ENCODE measurements around the gene SALL3.

Gene SALL3

DNA sequence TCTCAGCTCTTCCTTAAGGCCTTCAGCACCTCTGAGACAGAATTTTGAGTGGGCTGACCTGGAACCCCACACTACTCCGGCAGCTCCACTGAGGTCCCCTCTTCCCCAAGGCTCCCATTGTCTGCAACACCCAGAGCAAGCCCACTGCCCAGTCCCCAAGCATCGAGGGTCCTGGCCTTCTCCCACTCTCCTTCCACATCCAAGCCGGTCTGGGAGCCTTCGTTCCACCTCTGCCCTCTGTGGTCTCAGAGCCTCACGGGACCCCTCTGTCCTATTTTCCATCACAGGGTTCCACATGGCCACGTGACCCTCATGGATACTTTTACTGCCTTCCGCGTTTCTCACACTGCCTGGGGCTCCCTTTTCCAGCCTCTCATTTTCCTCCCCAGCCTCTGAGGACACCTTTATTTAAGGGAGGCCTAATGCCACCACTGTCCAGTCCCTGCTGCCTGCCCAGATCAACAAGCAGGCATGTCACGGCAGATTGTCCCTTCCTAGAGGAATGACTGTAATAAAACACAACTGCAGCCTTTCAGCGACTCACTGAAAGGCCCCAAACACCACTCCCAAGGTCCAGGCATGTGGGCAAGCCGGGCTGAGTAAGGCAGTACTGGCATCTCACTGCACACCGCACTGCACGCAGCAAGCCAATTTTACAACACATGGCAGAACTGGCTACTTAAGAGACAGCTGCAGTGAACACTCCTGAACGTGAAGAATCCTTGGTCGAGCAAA lies 7.9 kb upstream of the SALL3 start:
- H2AFZ ChIP-seq (ENCODE audit: low read length), result no peak overlapping the region
- H2AK5ac ChIP-seq (ENCODE audit: low read depth, low read length), result no peak overlapping the region
- peak overlapping the region; percentile 76 for H3K18ac ChIP-seq (ENCODE audit: low read length)
- H2BK120ac ChIP-seq (ENCODE audit: low read depth, low read length), result no peak overlapping the region
- no peak for DNase-seq (ENCODE audit: low spot score)
- no peak overlapping the region for H3K4me2 ChIP-seq (ENCODE audit: insufficient read depth, low read length, poor library complexity, severe bottlenecking)
- peaks cover 0 to 6% of the 10 kb centered on the region in 2 donors for H3K4me1 ChIP-seq (ENCODE audit: control insufficient read depth in 2 of 2, insufficient read depth in 1 of 2, low read depth in 1 of 2, low read length in 2 of 2)
- no CpG with 5 or more reads among the region's 15 CpGs for WGBS, 2 donors (ENCODE audit: extremely low coverage in 2 of 2, insufficient read length in 2 of 2, insufficient replicate concordance in 1 of 2)
- no peak overlapping the region for H2BK5ac ChIP-seq (ENCODE audit: low read length)
- H3K27me3 ChIP-seq (ENCODE audit: control insufficient read depth in 3 of 3, insufficient read depth in 3 of 3, low read depth in 1 of 3, low read length in 3 of 3), result peaks cover 28 to 89% (median 54%) of the 10 kb centered on the region in 3 experiments
- H3K14ac ChIP-seq (ENCODE audit: low read length), result peak overlapping the region; percentile 21
- H3K23ac ChIP-seq (ENCODE audit: low read depth, low read length, poor library complexity), result no peak overlapping the region
- peaks cover 3% of the 10 kb centered on the region for H3K79me1 ChIP-seq (ENCODE audit: low read depth, low read length)
- no peak overlapping the region for H3K9ac ChIP-seq (ENCODE audit: low read depth, low read length, poor library complexity)
- H3K9me3 ChIP-seq (replicated peaks in 1 of 2; ENCODE audit: control insufficient read depth in 2 of 2, insufficient read depth in 1 of 2, low read depth in 1 of 2, low read length in 2 of 2), result peaks cover 0 to 4% of the 10 kb centered on the region in 2 donors
- no peak overlapping the region for H2BK12ac ChIP-seq (ENCODE audit: low read length)
- no peaks in the 10 kb centered on the region for H3K36me3 ChIP-seq (replicated peaks in 1 of 2; ENCODE audit: control insufficient read depth in 2 of 2, insufficient read depth in 2 of 2, low read length in 2 of 2)
- no peak overlapping the region for H3K27ac ChIP-seq (replicated peaks; ENCODE audit: low read length)
- H4K8ac ChIP-seq (ENCODE audit: low read depth, low read length), result no peak overlapping the region
- no peak overlapping the region for H3K4ac ChIP-seq (ENCODE audit: low read length)
- H2BK15ac ChIP-seq (ENCODE audit: low read length), result no peak overlapping the region
- H3K4me3 ChIP-seq (ENCODE audit: low read length in 2 of 2), result no peak overlapping the region
- H4K91ac ChIP-seq (ENCODE audit: low read depth, low read length, poor library complexity), result no peak overlapping the region

DNA sequence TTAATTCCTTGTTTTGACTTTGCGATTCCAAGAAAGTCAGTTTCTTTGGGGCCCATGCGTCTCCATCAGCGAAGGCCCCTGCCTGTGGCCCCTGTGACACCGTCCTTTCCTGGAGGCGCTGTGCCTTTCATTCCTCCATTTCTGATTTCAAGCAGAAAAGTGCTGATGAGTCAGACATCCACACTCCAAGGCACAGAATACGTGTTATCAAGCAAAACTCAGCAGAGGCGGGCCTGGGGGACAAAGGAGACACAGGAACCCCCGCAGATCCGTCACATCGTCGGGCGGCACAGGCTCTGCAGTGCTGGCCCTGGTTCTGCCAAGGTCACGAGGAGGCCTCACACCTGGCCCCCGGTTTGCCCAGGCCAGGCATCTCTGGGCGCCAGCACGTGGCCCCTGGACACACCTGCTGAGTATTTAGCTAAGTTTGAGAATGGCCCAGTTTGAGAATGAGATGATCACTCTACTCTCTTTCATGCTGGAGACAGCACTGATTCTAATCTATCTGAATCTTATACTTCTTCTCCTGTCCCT lies 7.2 kb upstream of the SALL3 start:
- H3K9me3 ChIP-seq (replicated peaks in 1 of 2; ENCODE audit: control insufficient read depth in 2 of 2, insufficient read depth in 1 of 2, low read depth in 1 of 2, low read length in 2 of 2), result peaks cover 0 to 4% of the 10 kb centered on the region in 2 donors
- H2BK120ac ChIP-seq (ENCODE audit: low read depth, low read length), result peak overlapping the region; percentile 22
- peaks cover 0 to 13% of the 10 kb centered on the region in 2 donors for H3K4me1 ChIP-seq (ENCODE audit: control insufficient read depth in 2 of 2, insufficient read depth in 1 of 2, low read depth in 1 of 2, low read length in 2 of 2)
- H4K8ac ChIP-seq (ENCODE audit: low read depth, low read length), result no peak overlapping the region
- no peak overlapping the region for H4K91ac ChIP-seq (ENCODE audit: low read depth, low read length, poor library complexity)
- no peak overlapping the region for H3K23ac ChIP-seq (ENCODE audit: low read depth, low read length, poor library complexity)
- no peak overlapping the region for H3K4me3 ChIP-seq (ENCODE audit: low read length in 2 of 2)
- peak overlapping the region; percentile 3 for H2BK15ac ChIP-seq (ENCODE audit: low read length)
- peaks cover 34 to 93% (median 62%) of the 10 kb centered on the region in 3 experiments for H3K27me3 ChIP-seq (ENCODE audit: control insufficient read depth in 3 of 3, insufficient read depth in 3 of 3, low read depth in 1 of 3, low read length in 3 of 3)
- no peak overlapping the region for H3K27ac ChIP-seq (replicated peaks; ENCODE audit: low read length)
- H2BK12ac ChIP-seq (ENCODE audit: low read length), result no peak overlapping the region
- WGBS, 2 donors (ENCODE audit: extremely low coverage in 2 of 2, insufficient read length in 2 of 2, insufficient replicate concordance in 1 of 2), result no CpG with 5 or more reads among the region's 16 CpGs
- no peak overlapping the region for H2AFZ ChIP-seq (ENCODE audit: low read length)
- no peak overlapping the region for H2BK5ac ChIP-seq (ENCODE audit: low read length)
- no peak overlapping the region for H2AK5ac ChIP-seq (ENCODE audit: low read depth, low read length)
- no peak overlapping the region for H3K4ac ChIP-seq (ENCODE audit: low read length)
- peaks cover 3% of the 10 kb centered on the region for H3K79me1 ChIP-seq (ENCODE audit: low read depth, low read length)
- H3K36me3 ChIP-seq (replicated peaks in 1 of 2; ENCODE audit: control insufficient read depth in 2 of 2, insufficient read depth in 2 of 2, low read length in 2 of 2), result no peaks in the 10 kb centered on the region
- no peak overlapping the region for H3K18ac ChIP-seq (ENCODE audit: low read length)
- no peak overlapping the region for H3K14ac ChIP-seq (ENCODE audit: low read length)
- no peak overlapping the region for H3K4me2 ChIP-seq (ENCODE audit: insufficient read depth, low read length, poor library complexity, severe bottlenecking)
- H3K9ac ChIP-seq (ENCODE audit: low read depth, low read length, poor library complexity), result no peak overlapping the region
- no peak for DNase-seq (ENCODE audit: low spot score)

GRCh38 chr18:78972930-78973331 lies 6.7 kb upstream of the SALL3 start:
- Histone ChIP-seq H4K8ac (ENCODE audit: low read depth, low read length) (no peak overlapping the region), H3K4me1 (ENCODE audit: control insufficient read depth in 2 of 2, insufficient read depth in 1 of 2, low read depth in 1 of 2, low read length in 2 of 2) (peaks cover 0 to 13% of the 10 kb centered on the region in 2 donors), H3K23ac (ENCODE audit: low read depth, low read length, poor library complexity) (peak overlapping the region; percentile 73), H2AK5ac (ENCODE audit: low read depth, low read length) (peak overlapping the region; percentile 70), H4K91ac (ENCODE audit: low read depth, low read length, poor library complexity) (no peak overlapping the region), H3K4me3 (ENCODE audit: low read length in 2 of 2) (peak overlapping the region in 1 of 2 donors; percentile 51), H3K36me3 (replicated peaks in 1 of 2; ENCODE audit: control insufficient read depth in 2 of 2, insufficient read depth in 2 of 2, low read length in 2 of 2) (no peaks in the 10 kb centered on the region), H3K79me1 (ENCODE audit: low read depth, low read length) (peaks cover 3% of the 10 kb centered on the region), H3K27ac (replicated peaks; ENCODE audit: low read length) (no peak overlapping the region), H2BK12ac (ENCODE audit: low read length) (peak overlapping the region; percentile 6), H2BK15ac (ENCODE audit: low read length) (peak overlapping the region; percentile 3), H3K14ac (ENCODE audit: low read length) (peak overlapping the region; percentile 89), H3K9me3 (replicated peaks in 1 of 2; ENCODE audit: control insufficient read depth in 2 of 2, insufficient read depth in 1 of 2, low read depth in 1 of 2, low read length in 2 of 2) (peaks cover 0 to 4% of the 10 kb centered on the region in 2 donors), H3K4me2 (ENCODE audit: insufficient read depth, low read length, poor library complexity, severe bottlenecking) (no peak overlapping the region), H3K18ac (ENCODE audit: low read length) (peak overlapping the region; percentile 95), H3K9ac (ENCODE audit: low read depth, low read length, poor library complexity) (no peak overlapping the region), H3K27me3 (ENCODE audit: control insufficient read depth in 3 of 3, insufficient read depth in 3 of 3, low read depth in 1 of 3, low read length in 3 of 3) (peaks cover 34 to 93% (median 66%) of the 10 kb centered on the region in 3 experiments), H2AFZ (ENCODE audit: low read length) (peak overlapping the region; percentile 35), H2BK120ac (ENCODE audit: low read depth, low read length) (peak overlapping the region; percentile 22), H3K4ac (ENCODE audit: low read length) (no peak overlapping the region), H2BK5ac (ENCODE audit: low read length) (peak overlapping the region; percentile 66)
- WGBS, 2 donors (ENCODE audit: extremely low coverage in 2 of 2, insufficient read length in 2 of 2, insufficient replicate concordance in 1 of 2), result no CpG with 5 or more reads among the region's 31 CpGs
- DNase-seq (ENCODE audit: low spot score), result no peak

DNA sequence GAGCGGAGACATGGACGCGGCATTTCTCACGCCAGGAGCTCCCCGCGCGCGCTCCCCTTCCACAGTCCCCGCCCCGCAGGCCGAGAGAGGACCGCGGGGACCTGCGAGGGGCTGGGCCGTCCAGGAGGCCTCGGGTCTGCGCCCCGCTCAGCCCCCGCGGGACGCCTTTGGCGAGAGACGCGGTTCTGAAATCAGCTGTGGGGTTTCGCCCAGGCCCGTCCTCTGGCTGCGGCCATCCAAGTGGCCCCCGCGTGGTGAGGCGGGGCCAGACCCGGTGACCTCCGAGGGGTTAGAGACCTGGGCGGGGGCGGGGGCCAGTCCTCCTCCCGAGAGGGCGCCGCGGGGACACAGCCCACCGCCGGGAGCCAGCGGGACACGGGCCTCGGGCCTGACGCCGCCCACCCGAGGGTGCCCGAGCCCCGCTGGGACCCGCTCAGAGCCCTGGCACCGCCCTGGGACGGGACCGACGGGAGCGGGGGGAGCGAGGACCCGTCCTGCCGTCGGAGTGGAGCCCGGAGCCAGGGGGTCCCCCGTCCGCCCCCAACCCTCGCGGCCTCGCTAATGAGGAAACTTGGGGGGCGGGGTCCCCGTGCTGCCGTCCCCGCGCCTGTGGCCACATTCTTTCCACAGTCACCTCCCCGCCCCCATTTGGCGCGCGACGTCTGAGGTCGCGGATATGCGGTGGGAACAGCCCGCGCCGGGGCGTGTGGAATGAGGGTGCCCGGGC lies 6.1 kb upstream of the SALL3 start:
- no CpG with 5 or more reads among the region's 82 CpGs for WGBS, 2 donors (ENCODE audit: extremely low coverage in 2 of 2, insufficient read length in 2 of 2, insufficient replicate concordance in 1 of 2)

More for the DNA sequence above, 6.1 kb upstream of the SALL3 start:
- Histone ChIP-seq H3K4me1 (ENCODE audit: control insufficient read depth in 2 of 2, insufficient read depth in 1 of 2, low read depth in 1 of 2, low read length in 2 of 2) (peaks cover 0 to 13% of the 10 kb centered on the region in 2 donors), H2BK15ac (ENCODE audit: low read length) (peak overlapping the region; percentile 49), H3K4ac (ENCODE audit: low read length) (no peak overlapping the region), H2BK5ac (ENCODE audit: low read length) (peak overlapping the region; percentile 66), H3K14ac (ENCODE audit: low read length) (peak overlapping the region; percentile 89), H4K8ac (ENCODE audit: low read depth, low read length) (no peak overlapping the region), H2AFZ (ENCODE audit: low read length) (peak overlapping the region; percentile 35), H2BK120ac (ENCODE audit: low read depth, low read length) (no peak overlapping the region), H3K27ac (replicated peaks; ENCODE audit: low read length) (no peak overlapping the region), H3K9ac (ENCODE audit: low read depth, low read length, poor library complexity) (peak overlapping the region; percentile 21), H3K27me3 (ENCODE audit: control insufficient read depth in 3 of 3, insufficient read depth in 3 of 3, low read depth in 1 of 3, low read length in 3 of 3) (peaks cover 34 to 96% (median 72%) of the 10 kb centered on the region in 3 experiments), H3K23ac (ENCODE audit: low read depth, low read length, poor library complexity) (peak overlapping the region; percentile 73), H2AK5ac (ENCODE audit: low read depth, low read length) (peak overlapping the region; percentile 70), H2BK12ac (ENCODE audit: low read length) (no peak overlapping the region), H3K4me3 (ENCODE audit: low read length in 2 of 2) (peak overlapping the region in 1 of 2 donors; percentile 76), H3K18ac (ENCODE audit: low read length) (peak overlapping the region; percentile 95), H3K9me3 (replicated peaks in 1 of 2; ENCODE audit: control insufficient read depth in 2 of 2, insufficient read depth in 1 of 2, low read depth in 1 of 2, low read length in 2 of 2) (peaks cover 0 to 4% of the 10 kb centered on the region in 2 donors), H3K79me1 (ENCODE audit: low read depth, low read length) (peaks cover 3% of the 10 kb centered on the region), H3K36me3 (replicated peaks in 1 of 2; ENCODE audit: control insufficient read depth in 2 of 2, insufficient read depth in 2 of 2, low read length in 2 of 2) (no peaks in the 10 kb centered on the region), H4K91ac (ENCODE audit: low read depth, low read length, poor library complexity) (no peak overlapping the region), H3K4me2 (ENCODE audit: insufficient read depth, low read length, poor library complexity, severe bottlenecking) (peak overlapping the region; percentile 89)
- no peak for DNase-seq (ENCODE audit: low spot score)
